GM21447 (cell line): ENCODE results near the gene GRB2.
"Not testable (repeated sequence)": the region's sequence is repeated elsewhere in the genome, so short reads cannot be mapped to it uniquely, and the experiment has no call there.

Experiments used
- ATAC-seq: cut with Tn5 transposase; IDR thresholded peaks from one replicate; pipeline ENCODE4 v1.9.1; 2021; ENCODE audit not compliant: unreplicated experiment

The GRB2 gene

DNA sequence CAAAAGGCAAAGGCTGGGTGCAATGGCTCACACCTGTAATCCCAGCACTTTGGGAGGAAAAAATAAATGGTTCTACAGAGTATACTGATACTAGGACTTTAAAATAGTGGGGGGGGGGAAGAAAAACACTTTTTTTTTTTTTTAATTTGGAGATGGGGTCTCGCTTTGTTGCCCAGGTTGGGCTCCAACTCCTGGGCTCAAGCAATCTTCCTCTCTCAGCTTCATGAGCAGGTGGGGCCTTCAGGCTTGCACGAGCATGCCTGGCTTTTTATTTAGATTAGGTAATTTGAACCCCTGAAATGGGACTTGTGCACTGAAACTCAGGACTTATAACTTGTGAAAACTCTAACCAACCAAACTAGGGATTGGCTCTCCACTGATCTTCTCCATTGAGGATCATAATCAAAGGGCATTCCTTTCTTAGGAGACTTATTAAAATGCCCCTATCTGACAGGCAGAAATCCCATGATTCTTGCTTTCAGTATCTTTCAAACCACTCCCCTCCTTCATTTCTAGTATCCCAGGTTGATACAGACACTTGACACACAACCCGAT, 16.9 kb downstream of the GRB2 start:
- ATAC-seq = no peak

- ATAC-seq = no peak
Observed at GRCh38 chr17:75387771-75388170, 17.7 kb downstream of the GRB2 start.

DNA sequence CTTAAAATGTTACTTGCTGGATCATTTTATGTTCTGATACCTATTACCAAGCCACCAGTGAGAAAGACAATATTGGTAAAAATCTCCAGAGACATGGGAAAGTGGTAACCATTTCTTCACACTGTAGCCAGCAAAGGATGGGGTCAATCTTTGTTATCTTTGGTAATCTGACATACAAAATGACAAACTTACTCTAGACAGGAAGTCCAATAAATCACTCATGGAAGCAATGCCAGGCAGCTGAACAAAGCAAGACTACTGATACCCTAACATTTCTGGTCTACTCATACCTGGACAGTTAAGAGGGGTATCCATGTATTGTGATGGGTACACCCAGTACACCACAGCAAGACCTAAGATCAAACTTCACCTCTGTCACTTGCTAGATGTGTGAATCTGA, 19.0 kb downstream of the GRB2 start:
- no peak for ATAC-seq

- no peak for ATAC-seq
Observed at GRCh38 chr17:75384751-75385150, 20.7 kb downstream of the GRB2 start.

GRCh38 chr17:75383842-75384195, 21.7 kb downstream of the GRB2 start:
- ATAC-seq = no peak

DNA sequence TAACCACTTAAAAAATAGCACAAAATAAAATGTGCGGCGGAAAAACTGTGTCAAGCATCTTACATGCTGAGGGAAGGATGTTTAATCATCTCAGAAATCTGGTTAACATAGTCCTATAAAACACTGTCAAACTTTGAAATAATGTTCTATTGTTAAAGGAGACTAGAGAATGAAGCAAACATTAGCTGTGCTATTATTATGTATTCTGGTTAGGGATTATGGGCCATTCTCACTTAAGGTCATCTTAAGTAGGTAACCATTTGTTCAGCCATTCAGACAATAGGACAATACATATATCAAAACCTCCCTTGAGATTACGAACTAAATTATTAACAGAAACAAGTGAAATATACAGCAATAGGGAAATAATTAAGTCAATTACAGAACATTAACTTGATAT, 24.7 kb downstream of the GRB2 start:
- no peak for ATAC-seq

DNA sequence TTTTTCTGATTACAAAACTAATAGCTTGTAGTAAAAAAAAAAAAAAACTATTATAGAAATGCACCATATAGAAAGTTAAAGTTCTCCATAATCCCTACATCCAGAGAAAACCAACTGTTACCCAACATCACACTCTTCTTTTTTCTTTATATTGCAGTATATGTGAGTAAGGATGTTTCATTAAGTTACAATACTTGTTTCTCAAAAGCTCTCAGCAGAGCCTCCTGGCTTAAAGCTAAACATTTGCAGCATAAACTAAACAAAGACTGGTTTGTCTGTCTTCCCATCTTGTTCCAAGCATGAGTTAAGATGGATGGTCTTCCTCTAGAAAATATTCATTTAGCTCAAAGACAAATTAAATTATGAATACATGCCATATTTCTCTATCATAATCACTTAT, 25.2 kb downstream of the GRB2 start:
- no peak for ATAC-seq

DNA sequence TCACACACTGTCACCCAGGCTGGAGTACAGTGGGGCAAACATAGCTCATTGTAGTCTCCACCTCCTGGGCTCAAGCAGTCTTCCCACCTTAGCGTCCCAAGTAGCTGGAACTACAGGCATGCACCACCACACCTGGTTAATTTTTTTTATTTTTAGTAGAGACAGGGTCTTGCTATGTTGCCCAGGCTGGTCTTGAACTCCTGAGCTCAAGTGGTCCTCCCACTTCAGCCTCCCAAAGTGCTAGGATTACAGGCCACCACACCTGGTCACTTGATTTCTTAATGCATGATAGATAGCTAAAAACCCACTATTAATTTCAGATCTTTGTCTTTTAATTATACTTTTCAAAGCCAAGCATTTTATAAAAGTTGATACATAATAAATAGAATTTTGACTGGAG, 26.1 kb downstream of the GRB2 start:
- not testable (repeated sequence) for ATAC-seq

- no peak for ATAC-seq
Observed at GRCh38 chr17:75373280-75373679, 32.2 kb downstream of the GRB2 start.

DNA sequence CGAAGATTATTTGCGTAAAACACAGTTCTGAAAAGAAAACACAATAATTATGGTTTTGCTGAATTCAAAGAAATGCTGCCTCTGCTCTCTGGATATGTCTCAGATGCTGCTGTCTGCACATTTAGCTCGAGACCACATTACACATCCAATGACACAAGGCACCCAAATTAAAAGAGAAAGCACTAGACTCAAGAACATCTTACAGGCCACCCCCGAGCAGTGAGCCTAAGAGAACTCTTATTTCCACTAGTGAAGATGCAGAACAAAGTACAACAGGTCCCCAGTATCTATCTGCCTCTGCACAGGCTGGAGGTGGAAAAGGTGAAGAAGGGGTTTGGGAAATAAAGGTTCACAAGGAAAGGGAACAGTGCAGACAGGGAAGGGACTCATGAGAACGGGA, 33.5 kb downstream of the GRB2 start:
- ATAC-seq = no peak

DNA sequence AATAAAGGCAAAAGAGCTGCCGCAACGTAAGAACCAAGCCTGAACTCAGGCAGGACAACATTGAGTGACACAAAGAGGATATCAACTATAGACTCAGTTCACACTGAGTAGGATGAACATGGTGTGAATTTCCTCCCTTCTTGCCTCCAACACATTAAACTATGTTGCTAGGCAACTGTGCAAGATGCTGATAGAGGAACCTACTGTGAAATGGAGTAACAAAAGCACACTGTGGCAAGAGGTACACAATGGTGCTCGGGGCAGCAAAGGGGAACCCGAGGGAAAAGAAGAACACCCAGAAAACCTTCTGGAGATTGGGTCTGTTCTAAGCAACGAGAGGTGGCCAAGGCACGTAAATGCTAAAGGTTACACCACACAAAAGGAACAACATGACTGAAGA, 34.1 kb downstream of the GRB2 start:
- ATAC-seq = no peak

GRCh38 chr17:75370286-75370915, 35.1 kb downstream of the GRB2 start:
- ATAC-seq = no peak

GRCh38 chr17:75367838-75368789, 37.4 kb downstream of the GRB2 start:
- ATAC-seq = not testable (repeated sequence)

GRCh38 chr17:75367312-75367711, 38.2 kb downstream of the GRB2 start:
- no peak for ATAC-seq

DNA sequence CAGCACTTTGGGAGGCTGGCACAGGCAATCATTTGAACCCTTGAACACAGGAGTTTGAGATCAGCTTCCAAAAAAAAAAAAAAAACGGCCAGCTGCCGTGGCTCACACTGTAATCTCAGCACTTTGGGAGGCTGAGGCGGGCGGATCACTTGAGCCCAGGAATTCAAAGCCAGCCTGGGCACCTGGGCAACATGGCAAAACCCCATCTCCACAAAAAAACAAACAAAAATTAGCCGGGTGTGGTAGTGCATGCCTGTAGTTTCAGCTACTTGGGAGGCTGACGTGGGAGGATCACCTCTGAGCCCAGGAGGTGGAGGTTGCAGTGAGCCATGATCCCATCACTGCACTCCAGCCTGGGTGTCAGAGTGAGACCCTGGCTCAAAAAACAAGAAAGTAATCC, 39.0 kb downstream of the GRB2 start:
- no peak for ATAC-seq

GRCh38 chr17:75365931-75366275, 39.6 kb downstream of the GRB2 start:
- no peak for ATAC-seq

- ATAC-seq = no peak
Observed at GRCh38 chr17:75365009-75365930, 40.2 kb downstream of the GRB2 start.

- no peak for ATAC-seq
Observed at GRCh38 chr17:75364078-75364477, 41.4 kb downstream of the GRB2 start.

DNA sequence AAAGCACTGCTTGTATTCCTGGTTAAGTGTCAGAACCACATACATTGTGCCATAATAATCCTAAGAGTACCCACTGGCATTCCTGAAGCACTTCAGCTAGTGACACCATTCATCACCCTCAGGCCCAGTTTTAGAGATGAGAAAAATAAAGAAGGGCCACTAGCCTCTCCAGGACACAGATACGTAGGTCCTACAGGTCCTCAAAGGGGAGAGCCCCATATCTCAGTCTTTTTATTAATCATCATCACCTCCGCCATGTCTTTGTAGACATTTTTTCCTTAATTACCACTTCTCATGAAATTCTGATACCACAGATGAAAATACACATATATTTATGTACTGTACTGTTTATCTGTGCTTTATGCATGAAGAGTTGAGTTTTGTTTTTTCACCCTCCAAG, 43.5 kb downstream of the GRB2 start:
- ATAC-seq = no peak

GRCh38 chr17:75361344-75361743, 44.1 kb downstream of the GRB2 start:
- no peak for ATAC-seq

- ATAC-seq = no peak
Observed at GRCh38 chr17:75356260-75356937, 49.1 kb downstream of the GRB2 start.
